HL-60 (cell line): ENCODE data around the gene HTR2A.
A peak's percentile ranks its signal among the peaks of the same experiment; 100 is the strongest.

Experiments used
- DNase-seq, 2 experiments: peaks; one replicate each; pipeline ENCODE4 v3.0.0-alpha.2; 2010 to 2020; ENCODE audit warnings: low read depth in 1 of 2, low spot score in 1 of 2
- H3K27ac ChIP-seq: fragments of 250-450 bp; sonication (Bioruptor Pico); replicated peaks from 2 replicates; pipeline ENCODE4 v1.5.1; 2020; ENCODE audit warnings: mild to moderate bottlenecking, moderate library complexity
- H3K27me3 ChIP-seq: fragments of 250-450 bp; sonication (Bioruptor Pico); 2 replicates; pipeline ENCODE4 v1.5.1; 2021; ENCODE audit warnings: mild to moderate bottlenecking, moderate library complexity; ENCODE audit not compliant: insufficient read depth, poor library complexity, severe bottlenecking
- H3K4me3 ChIP-seq: replicated peaks from 2 replicates; pipeline ENCODE4 v1.5.1; 2011; ENCODE audit warnings: mild to moderate bottlenecking, control low read depth, low read length; ENCODE audit not compliant: insufficient read depth
- GABPA ChIP-seq: IDR thresholded peaks from 2 replicates; pipeline ENCODE4 v1.6.1; 2012; ENCODE audit warnings: low read depth
- POLR2AphosphoS5 ChIP-seq: IDR thresholded peaks from 2 replicates; pipeline ENCODE4 v1.6.1; 2012; ENCODE audit warnings: low read depth
- REST ChIP-seq: IDR thresholded peaks from 2 replicates; pipeline ENCODE4 v1.6.1; 2012; ENCODE audit warnings: low read depth; ENCODE audit not compliant: insufficient replicate concordance
- SPI1 ChIP-seq: IDR thresholded peaks from 2 replicates; pipeline ENCODE4 v1.6.1; 2012; ENCODE audit warnings: low read depth, mild to moderate bottlenecking, borderline replicate concordance
- long read RNA-seq: library from polyadenylated mRNA; unstranded; transcript quantifications from one replicate; pipeline ENCODE4 v2.0.0, GENCODE V29; 2020
- TF ChIP-seq, protein P1 (sequence below): IDR thresholded peaks from one replicate; pipeline ENCODE4 v1.5.1; 2011; ENCODE audit warnings: low read length, control low read depth, inconsistent platforms; ENCODE audit not compliant: insufficient read depth

The HTR2A gene
- long read RNA-seq: 0 reads

- DNase-seq: peak in 1 of 2 experiments; percentile 27
- no peak within 1 kb of the TSS for H3K27ac ChIP-seq
- peaks cover 35% of the 10 kb centered on the region for H3K27me3 ChIP-seq
- TF ChIP-seq GABPA: no peak
- TF ChIP-seq REST: no peak
- no peak for TF ChIP-seq SPI1
- no peak for TF ChIP-seq POLR2AphosphoS5
- TF ChIP-seq, protein P1, sequence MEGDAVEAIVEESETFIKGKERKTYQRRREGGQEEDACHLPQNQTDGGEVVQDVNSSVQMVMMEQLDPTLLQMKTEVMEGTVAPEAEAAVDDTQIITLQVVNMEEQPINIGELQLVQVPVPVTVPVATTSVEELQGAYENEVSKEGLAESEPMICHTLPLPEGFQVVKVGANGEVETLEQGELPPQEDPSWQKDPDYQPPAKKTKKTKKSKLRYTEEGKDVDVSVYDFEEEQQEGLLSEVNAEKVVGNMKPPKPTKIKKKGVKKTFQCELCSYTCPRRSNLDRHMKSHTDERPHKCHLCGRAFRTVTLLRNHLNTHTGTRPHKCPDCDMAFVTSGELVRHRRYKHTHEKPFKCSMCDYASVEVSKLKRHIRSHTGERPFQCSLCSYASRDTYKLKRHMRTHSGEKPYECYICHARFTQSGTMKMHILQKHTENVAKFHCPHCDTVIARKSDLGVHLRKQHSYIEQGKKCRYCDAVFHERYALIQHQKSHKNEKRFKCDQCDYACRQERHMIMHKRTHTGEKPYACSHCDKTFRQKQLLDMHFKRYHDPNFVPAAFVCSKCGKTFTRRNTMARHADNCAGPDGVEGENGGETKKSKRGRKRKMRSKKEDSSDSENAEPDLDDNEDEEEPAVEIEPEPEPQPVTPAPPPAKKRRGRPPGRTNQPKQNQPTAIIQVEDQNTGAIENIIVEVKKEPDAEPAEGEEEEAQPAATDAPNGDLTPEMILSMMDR: no peak
- H3K4me3 ChIP-seq: no peak within 1 kb of the TSS
These were observed at the start of gene HTR2A for GRCh38 chr13:46896341-46897137. Gene HTR2A (minus strand): TSS chr13:46897053. CDS start chr13:46895906, 1,147 bp downstream.

GRCh38 chr13:46936525-46936924 is 39.7 kb upstream of the HTR2A start:
- Histone ChIP-seq H3K4me3 (no peak overlapping the region), H3K27ac (no peak overlapping the region), H3K27me3 (peaks cover 3% of the 10 kb centered on the region)
- no peak for TF ChIP-seq SPI1
- TF ChIP-seq GABPA: no peak
- TF ChIP-seq, protein P1: no peak
- no peak for TF ChIP-seq REST
- no peak for TF ChIP-seq POLR2AphosphoS5
- no peak for DNase-seq

GRCh38 chr13:46934749-46935148 is 37.9 kb upstream of the HTR2A start:
- no peak overlapping the region for H3K27ac ChIP-seq
- TF ChIP-seq GABPA (no peak), SPI1 (no peak), POLR2AphosphoS5 (no peak), REST (no peak)
- TF ChIP-seq, protein P1: no peak
- peaks cover 3% of the 10 kb centered on the region for H3K27me3 ChIP-seq
- no peak overlapping the region for H3K4me3 ChIP-seq
- peak in 1 of 2 experiments; percentile 1 for DNase-seq
